A549 (cell line): Measurements from ENCODE around the gene SMIM35. TPM values are rescaled to one million over a fixed set of nuclear protein-coding genes. Genes with fewer than 3 reads are reported as not detected.
A peak's percentile ranks its signal among the peaks of the same experiment; 100 is the strongest.

Source experiments
- ATAC-seq, 2 experiments: fragments of 200-7000 bp in 1 of 2; fragments of >200 bp in 1 of 2; cut with Nextera tagmentation in 1 of 2; cut with Tn5 transposase in 1 of 2; 3 replicates each; pipeline versions ENCODE4 v1.8.0 to v1.9.1; 2018 to 2020; ENCODE audit warnings: mild to moderate bottlenecking in 1 of 2, moderate library complexity in 1 of 2
- CTCF ChIA-PET: fragments of 300-600 bp; sonication (Branson Sonifier 250); formaldehyde crosslinking; extraction: SDS; loops from one replicate; lab custom pipeline; 2021; ENCODE audit warnings: antibody characterized with exemption, inconsistent platforms; lab: Yijun Ruan, JAX
- POLR2A ChIA-PET: fragments of 350-600 bp; formaldehyde crosslinking; extraction: SDS; loops from one replicate; lab custom pipeline; 2021; ENCODE audit warnings: antibody characterized with exemption, inconsistent platforms; lab: Yijun Ruan, JAX
- DNase-seq, 2 experiments: peaks; one replicate each; pipeline versions ENCODE4 v3.0.0 to v3.0.0-alpha.2; 2011 to 2016; ENCODE audit warnings: low read depth in 1 of 2, low spot score in 1 of 2
- FAIRE-seq: peaks from 2 replicates; lab custom pipeline; 2011; peaks lifted over from hg19 to GRCh38; lab: Jason Lieb, UNC
- H3K27ac ChIP-seq, 2 experiments: fragments of >200 bp; sonication (Bioruptor Twin); formaldehyde crosslinking; 3 replicates each; pipeline ENCODE4 v1.5.1; 2016 to 2017
- H3K4me1 ChIP-seq: fragments of >200 bp; sonication (Bioruptor Twin); formaldehyde crosslinking; 3 replicates; pipeline ENCODE4 v1.6.1; 2016
- H3K4me2 ChIP-seq: fragments of >200 bp; sonication (Bioruptor Twin); formaldehyde crosslinking; 3 replicates; pipeline ENCODE4 v1.6.1; 2016
- H3K4me3 ChIP-seq: fragments of >200 bp; sonication (Bioruptor Twin); formaldehyde crosslinking; 3 replicates; pipeline ENCODE4 v1.5.1; 2016
- H3K9me3 ChIP-seq: fragments of >200 bp; sonication (Bioruptor Twin); formaldehyde crosslinking; 3 replicates; pipeline ENCODE4 v1.6.1; 2016
- E2F6 ChIP-seq: IDR thresholded peaks from 2 replicates; pipeline ENCODE4 v1.6.1; 2012; ENCODE audit warnings: low read depth, borderline replicate concordance
- EHMT2 ChIP-seq: fragments of 200-600 bp; sonication (generic); IDR thresholded peaks from 2 replicates; pipeline ENCODE4 v1.6.1; 2016; ENCODE audit warnings: antibody characterized with exemption, low read depth, mild to moderate bottlenecking, moderate library complexity
- ELK1 ChIP-seq: fragments of 150-350 bp; IDR thresholded peaks from 2 replicates; pipeline ENCODE4 v1.6.1; 2014; ENCODE audit warnings: low read depth, mild to moderate bottlenecking, low read length
- EP300 ChIP-seq, 2 experiments: fragments of >200 bp; sonication (Bioruptor Twin); formaldehyde crosslinking; IDR thresholded peaks; 2 replicates in 1 of 2; 3 replicates in 1 of 2; pipeline ENCODE4 v1.6.1; 2016 to 2017
- ESRRA ChIP-seq: fragments of 150-350 bp; IDR thresholded peaks from 2 replicates; pipeline ENCODE4 v1.6.1; 2014; ENCODE audit warnings: mild to moderate bottlenecking, low read length, borderline replicate concordance
- FOSL2 ChIP-seq, 2 experiments: fragments of 450-650 bp in 1 of 2; fragments of >200 bp in 1 of 2; sonication (Bioruptor Twin) in 1 of 2; formaldehyde crosslinking; IDR thresholded peaks; 2 replicates each; pipeline versions ENCODE4 v1.5.0 to v1.6.1; 2016 to 2020; ENCODE audit warnings: mild to moderate bottlenecking in 1 of 2, moderate library complexity in 1 of 2
- HES2 ChIP-seq: fragments of >200 bp; sonication (Bioruptor Twin); formaldehyde crosslinking; IDR thresholded peaks from 2 replicates; pipeline ENCODE4 v1.6.1; 2016
- HMGXB4 ChIP-seq: fragments of 250-450 bp; sonication (Bioruptor Pico); IDR thresholded peaks from 2 replicates; pipeline ENCODE4 v1.5.0; 2021; ENCODE audit warnings: mild to moderate bottlenecking, moderate library complexity, borderline replicate concordance
- HOXB5 ChIP-seq: fragments of 250-450 bp; sonication (Bioruptor Pico); IDR thresholded peaks from 2 replicates; pipeline ENCODE4 v1.5.0; 2020; ENCODE audit warnings: mild to moderate bottlenecking, moderate library complexity
- KDM5A ChIP-seq: fragments of 200-600 bp; sonication (generic); IDR thresholded peaks from 2 replicates; pipeline ENCODE4 v1.6.1; 2016; ENCODE audit warnings: antibody characterized with exemption, mild to moderate bottlenecking
- MAFK ChIP-seq: fragments of 450-650 bp; IDR thresholded peaks from 2 replicates; pipeline ENCODE4 v1.6.1; 2014; ENCODE audit not compliant: partially characterized antibody
- NFE2L2 ChIP-seq: fragments of 150-350 bp; conservative IDR thresholded peaks from 2 replicates; pipeline ENCODE4 v1.6.1; 2014; ENCODE audit warnings: low read length
- NPAS2 ChIP-seq: fragments of 250-450 bp; sonication (Bioruptor Pico); IDR thresholded peaks from 2 replicates; pipeline ENCODE4 v1.8.0; 2022; ENCODE audit warnings: mild to moderate bottlenecking, moderate library complexity, borderline replicate concordance
- NR3C1 ChIP-seq: fragments of >200 bp; sonication (Bioruptor Twin); formaldehyde crosslinking; IDR thresholded peaks from 3 replicates; pipeline ENCODE4 v1.6.1; 2017
- RAD21 ChIP-seq, 2 experiments: fragments of >200 bp in 1 of 2; sonication (Bioruptor Twin) in 1 of 2; formaldehyde crosslinking in 1 of 2; IDR thresholded peaks in 1 of 2; conservative IDR thresholded peaks in 1 of 2; 2 replicates in 1 of 2; 3 replicates in 1 of 2; pipeline ENCODE4 v1.6.1; 2012 to 2018; ENCODE audit warnings: inconsistent platforms in 1 of 2
- RNF2 ChIP-seq: fragments of 200-600 bp; sonication (generic); IDR thresholded peaks from 2 replicates; pipeline ENCODE4 v1.6.1; 2016; ENCODE audit warnings: low read depth, mild to moderate bottlenecking, antibody characterized with exemption, moderate library complexity, borderline replicate concordance
- ZNF302 ChIP-seq: fragments of 250-450 bp; sonication (Bioruptor Pico); IDR thresholded peaks from 2 replicates; pipeline ENCODE4 v1.9.0; 2021; ENCODE audit warnings: inconsistent platforms, mild to moderate bottlenecking, moderate library complexity
- ZSCAN20 ChIP-seq: fragments of 250-450 bp; sonication (Bioruptor Pico); IDR thresholded peaks from 2 replicates; pipeline ENCODE4 v1.8.0; 2022; ENCODE audit warnings: mild to moderate bottlenecking, moderate library complexity
- WGBS: methylation state at CpG from one replicate; pipeline ENCODE4 v1.1.6; 2017; ENCODE audit errors: missing lambda C conversion rate; 5-methylcytosine and 5-hydroxymethylcytosine counted together
- polyA plus RNA-seq, 4 experiments: library from polyadenylated mRNA; depleted of rRNA in 3 of 4; stranded (reverse); fragments of >200 nt; fragmentation: RNase III in 1 of 4; extraction: RNeasy Plus Mini Kit Qiagen cat#74134 plus additional on column Dnase treatment in 1 of 4; gene quantifications; 2 replicates in 3 of 4; 3 replicates in 1 of 4; pipeline ENCODE4 v1.2.3, GENCODE V29; 2011 to 2017
- TF ChIP-seq, protein P1 (sequence below): IDR thresholded peaks from 2 replicates; pipeline ENCODE4 v1.6.1; 2012
- TF ChIP-seq, protein P2 (sequence below): IDR thresholded peaks from 2 replicates; pipeline ENCODE4 v1.6.1; 2012

The SMIM35 gene
- polyA plus RNA-seq, 2 of the 4 experiments (the other 2 are of a cell fraction): not detected

GRCh38 chr11:117985953-117986887 is 100.5 kb downstream of the SMIM35 start, which contains the start of gene IL10RA:
IL10RA (plus strand) TSS chr11:117986394; CDS start chr11:117986468, 74 bp downstream.
- FAIRE-seq (no peak), DNase-seq (peak; percentile 40 to 71), ATAC-seq (peak; percentile 94 to 96)
- H3K27ac ChIP-seq: peak within 1 kb of the TSS; percentile 53 to 85; a peak in 5 of 6 replicates
- H3K9me3 ChIP-seq: no peaks in the 10 kb centered on the region
- ChIA-PET CTCF (no interaction called here), POLR2A (no interaction called here)
- 22% methylated on average over 19 of the region's 71 CpGs for WGBS
- H3K4me1 ChIP-seq: no peaks in the 10 kb centered on the region
- H3K4me2 ChIP-seq: peak within 1 kb of the TSS; percentile 88
- peak within 1 kb of the TSS; percentile 54 for H3K4me3 ChIP-seq
- TF ChIP-seq ZNF302 (CRISPR knock-in tag): no peak
- TF ChIP-seq E2F6: peak; percentile 73
- TF ChIP-seq, protein P1, sequence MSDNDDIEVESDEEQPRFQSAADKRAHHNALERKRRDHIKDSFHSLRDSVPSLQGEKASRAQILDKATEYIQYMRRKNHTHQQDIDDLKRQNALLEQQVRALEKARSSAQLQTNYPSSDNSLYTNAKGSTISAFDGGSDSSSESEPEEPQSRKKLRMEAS: peak; percentile 28; the same call in 1 of the 2 replicates

DNA sequence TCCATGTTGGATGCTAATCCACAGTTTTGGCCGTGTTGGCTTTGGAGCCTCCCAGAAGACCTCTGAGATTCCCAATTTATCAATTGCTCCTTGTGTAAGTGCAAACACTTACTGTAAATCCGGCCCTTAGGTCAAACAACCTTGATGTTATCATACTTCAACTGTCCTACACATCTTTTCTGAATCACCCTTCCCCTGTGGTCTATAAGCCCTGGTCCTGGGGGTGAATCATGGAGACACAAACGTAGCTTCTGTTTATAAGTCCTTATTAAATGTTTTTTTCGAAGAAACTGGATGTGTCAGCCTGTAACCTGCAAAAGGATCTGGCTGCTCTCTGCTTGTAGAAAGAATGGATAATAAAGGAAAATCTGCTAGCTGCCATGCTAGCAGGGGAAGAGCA is 102.3 kb downstream of the SMIM35 start:
- H3K27ac ChIP-seq: no peak overlapping the region
- FAIRE-seq (no peak), DNase-seq (no peak), ATAC-seq (no peak)
- 33% methylated on average over 4 of the region's 4 CpGs for WGBS
- no peak for TF ChIP-seq NFE2L2
- no peak for TF ChIP-seq EHMT2
- no peak for TF ChIP-seq NR3C1
- TF ChIP-seq FOSL2 (IDR thresholded peaks at IDR 0.05): no peak
- no peak for TF ChIP-seq FOSL2 (CRISPR knock-in tag; IDR thresholded peaks at IDR 0.05)
- TF ChIP-seq EP300 (IDR thresholded peaks at IDR 0.05): no peak
- TF ChIP-seq NPAS2 (CRISPR knock-in tag): no peak
- TF ChIP-seq ESRRA: no peak
- TF ChIP-seq HOXB5 (CRISPR knock-in tag): no peak
- no peak for TF ChIP-seq HES2
- no peak for TF ChIP-seq KDM5A
- ChIA-PET POLR2A (no interaction called here), CTCF (interaction anchor here (1.2 kb wide), 1 partner anchor 38 kb away, joined by 4 read pairs; no protein-coding TSS in a partner anchor)
- H3K9me3 ChIP-seq: no peaks in the 10 kb centered on the region
- H3K4me3 ChIP-seq: no peak overlapping the region
- H3K4me1 ChIP-seq: no peaks in the 10 kb centered on the region
- no peak overlapping the region for H3K4me2 ChIP-seq

DNA sequence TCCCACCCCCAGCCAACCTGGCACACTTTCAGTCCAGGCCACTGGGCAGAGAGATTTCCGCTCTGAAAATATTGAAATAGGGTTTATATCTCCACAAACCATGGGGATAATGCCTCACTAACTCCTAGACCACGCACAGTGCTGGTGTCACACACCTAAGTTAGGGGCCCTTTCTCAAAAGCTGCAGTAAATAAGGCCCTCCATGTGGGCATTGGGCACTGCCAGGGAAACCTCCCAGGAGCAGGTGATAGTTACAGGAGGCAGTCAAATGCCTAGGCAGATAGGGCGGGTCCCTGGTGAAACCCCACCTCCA is 103.6 kb downstream of the SMIM35 start:
- Histone ChIP-seq H3K4me1 (no peaks in the 10 kb centered on the region), H3K9me3 (no peaks in the 10 kb centered on the region), H3K4me2 (no peak overlapping the region), H3K27ac (no peak overlapping the region), H3K4me3 (no peak overlapping the region)
- ATAC-seq (no peak), FAIRE-seq (no peak), DNase-seq (no peak)
- TF ChIP-seq NR3C1: no peak
- TF ChIP-seq ELK1: no peak
- 72% methylated on average over 3 of the region's 3 CpGs for WGBS
- ChIA-PET POLR2A (no interaction called here), CTCF (interaction anchor here (0.7 to 1.5 kb wide), 2 partner anchors 36 to 71 kb away, joined by 3 to 6 read pairs; no protein-coding TSS in a partner anchor)

GRCh38 chr11:117980720-117981119 is 106.0 kb downstream of the SMIM35 start:
- no peak overlapping the region for H3K4me3 ChIP-seq
- H3K4me1 ChIP-seq: no peaks in the 10 kb centered on the region
- ChIA-PET POLR2A (no interaction called here), CTCF (no interaction called here)
- 70% methylated on average over 3 of the region's 3 CpGs for WGBS
- H3K9me3 ChIP-seq: no peaks in the 10 kb centered on the region
- FAIRE-seq (no peak), ATAC-seq (no peak), DNase-seq (no peak)
- H3K4me2 ChIP-seq: no peak overlapping the region
- TF ChIP-seq, protein P2, sequence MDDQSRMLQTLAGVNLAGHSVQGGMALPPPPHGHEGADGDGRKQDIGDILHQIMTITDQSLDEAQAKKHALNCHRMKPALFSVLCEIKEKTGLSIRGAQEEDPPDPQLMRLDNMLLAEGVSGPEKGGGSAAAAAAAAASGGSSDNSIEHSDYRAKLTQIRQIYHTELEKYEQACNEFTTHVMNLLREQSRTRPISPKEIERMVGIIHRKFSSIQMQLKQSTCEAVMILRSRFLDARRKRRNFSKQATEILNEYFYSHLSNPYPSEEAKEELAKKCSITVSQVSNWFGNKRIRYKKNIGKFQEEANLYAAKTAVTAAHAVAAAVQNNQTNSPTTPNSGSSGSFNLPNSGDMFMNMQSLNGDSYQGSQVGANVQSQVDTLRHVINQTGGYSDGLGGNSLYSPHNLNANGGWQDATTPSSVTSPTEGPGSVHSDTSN: no peak
- TF ChIP-seq MAFK (no peak), HMGXB4 (CRISPR knock-in tag) (no peak), ZSCAN20 (no peak), RAD21 (conservative IDR thresholded peaks at IDR 0.05 in 1 of 2, IDR thresholded peaks at IDR 0.05 in 1 of 2) (no peak), RNF2 (no peak)
- no peak overlapping the region for H3K27ac ChIP-seq
